HG03439 (cell line): ENCODE measurements around the gene IMPG2.
"Not testable (repeated sequence)": the region's sequence is repeated elsewhere in the genome, so short reads cannot be mapped to it uniquely, and the experiment has no call there.

Source experiments
- ATAC-seq: cut with Tn5 transposase; IDR thresholded peaks from one replicate; pipeline ENCODE4 v1.9.1; 2021; ENCODE audit warnings: mild to moderate bottlenecking, moderate library complexity; ENCODE audit not compliant: unreplicated experiment

Gene IMPG2

GRCh38 chr3:101320475-101320874 is at the start of gene IMPG2:
IMPG2 (minus strand) TSS chr3:101320575; CDS start chr3:101320372, 203 bp downstream.
- no peak for ATAC-seq

GRCh38 chr3:101362406-101362805 is 42.0 kb upstream of the IMPG2 start:
- no peak for ATAC-seq

GRCh38 chr3:101351829-101352228 is 31.5 kb upstream of the IMPG2 start:
- no peak for ATAC-seq

- ATAC-seq: no peak
These were observed 20.2 kb upstream of the IMPG2 start for GRCh38 chr3:101340591-101340990.

GRCh38 chr3:101333883-101334282 is 13.5 kb upstream of the IMPG2 start:
- no peak for ATAC-seq

GRCh38 chr3:101329016-101329673 is 8.8 kb upstream of the IMPG2 start:
- no peak for ATAC-seq

GRCh38 chr3:101325393-101326134 is 5.2 kb upstream of the IMPG2 start:
- ATAC-seq: no peak

- ATAC-seq: no peak
These were observed 844 bp downstream of the IMPG2 start for GRCh38 chr3:101319531-101319930.

- ATAC-seq: no peak
These were observed 7.8 kb downstream of the IMPG2 start for GRCh38 chr3:101312545-101312944.

- ATAC-seq: no peak
These were observed 8.7 kb downstream of the IMPG2 start for GRCh38 chr3:101311676-101312075.

GRCh38 chr3:101310978-101311375 is 9.4 kb downstream of the IMPG2 start:
- no peak for ATAC-seq

GRCh38 chr3:101308147-101308772 is 12.1 kb downstream of the IMPG2 start:
- ATAC-seq: not testable (repeated sequence)

- ATAC-seq: no peak
These were observed 16.5 kb downstream of the IMPG2 start for GRCh38 chr3:101303836-101304235.

- ATAC-seq: peak; percentile 63
These were observed 17.2 kb downstream of the IMPG2 start for GRCh38 chr3:101303089-101303731.

- no peak for ATAC-seq
These were observed 20.3 kb downstream of the IMPG2 start for GRCh38 chr3:101300073-101300472.

GRCh38 chr3:101292027-101292426 is 28.3 kb downstream of the IMPG2 start:
- no peak for ATAC-seq

GRCh38 chr3:101288294-101288693 is 32.1 kb downstream of the IMPG2 start:
- no peak for ATAC-seq

- no peak for ATAC-seq
These were observed 35.6 kb downstream of the IMPG2 start for GRCh38 chr3:101284757-101285156.

GRCh38 chr3:101281521-101282030 is 38.8 kb downstream of the IMPG2 start:
- ATAC-seq: no peak

GRCh38 chr3:101279765-101280385 is 40.5 kb downstream of the IMPG2 start:
- no peak for ATAC-seq

GRCh38 chr3:101279162-101279561 is 41.2 kb downstream of the IMPG2 start:
- no peak for ATAC-seq
